HG03571 (cell line): ENCODE results near the gene VAV3.

Source experiments
- ATAC-seq: cut with Tn5 transposase; IDR thresholded peaks from one replicate; pipeline ENCODE4 v1.9.1; 2021; ENCODE audit not compliant: unreplicated experiment

The VAV3 gene

GRCh38 chr1:107545056-107545577, 419.9 kb downstream of the VAV3 start:
- ATAC-seq, result no peak

DNA sequence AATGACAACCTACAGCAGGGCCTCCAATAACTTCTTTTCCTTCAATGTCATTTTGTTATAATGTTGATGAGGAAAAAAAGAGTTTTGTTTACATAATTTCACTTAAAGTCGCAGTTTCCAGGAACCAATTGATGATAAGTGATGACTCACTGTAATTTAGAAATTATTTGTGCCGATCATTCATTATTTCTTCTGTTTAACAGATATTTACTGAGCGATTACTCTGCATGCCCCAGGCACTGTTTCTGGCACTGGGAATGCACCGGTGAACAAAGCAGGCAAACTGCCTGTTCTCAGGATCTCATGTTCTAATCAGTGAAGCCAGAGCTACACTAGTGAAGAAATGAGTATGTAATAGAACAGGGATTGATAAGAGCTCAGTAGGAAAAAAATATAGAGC, 420.7 kb downstream of the VAV3 start:
- no peak for ATAC-seq

- no peak for ATAC-seq
Observed at GRCh38 chr1:107541412-107541811, 423.6 kb downstream of the VAV3 start.

DNA sequence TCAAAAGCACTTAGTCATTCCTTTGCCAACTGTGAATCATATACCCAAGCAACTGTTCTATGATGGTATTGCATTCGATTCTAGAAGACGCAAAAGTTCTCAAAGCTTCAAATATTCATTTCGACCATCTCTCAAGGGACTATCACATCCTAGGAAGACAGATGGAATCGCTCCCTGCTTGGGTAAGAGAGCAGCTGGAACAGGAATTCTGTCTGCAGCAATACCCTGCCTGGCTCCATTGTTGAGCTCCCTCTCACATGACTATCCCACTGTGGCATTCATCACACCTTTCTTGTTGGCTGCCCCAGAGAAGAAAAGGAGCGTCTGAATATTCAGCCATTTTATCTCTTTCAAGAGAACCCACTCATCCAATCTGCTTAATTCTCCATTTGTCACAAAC, 426.5 kb downstream of the VAV3 start:
- no peak for ATAC-seq

- no peak for ATAC-seq
Observed at GRCh38 chr1:107536266-107536665, 428.7 kb downstream of the VAV3 start.

GRCh38 chr1:107535091-107535490, 429.9 kb downstream of the VAV3 start:
- ATAC-seq, result no peak

- no peak for ATAC-seq
Observed at GRCh38 chr1:107534632-107535031, 430.3 kb downstream of the VAV3 start.

GRCh38 chr1:107533436-107533835, 431.5 kb downstream of the VAV3 start:
- ATAC-seq, result no peak

GRCh38 chr1:107532318-107532717, 432.7 kb downstream of the VAV3 start:
- ATAC-seq, result no peak

DNA sequence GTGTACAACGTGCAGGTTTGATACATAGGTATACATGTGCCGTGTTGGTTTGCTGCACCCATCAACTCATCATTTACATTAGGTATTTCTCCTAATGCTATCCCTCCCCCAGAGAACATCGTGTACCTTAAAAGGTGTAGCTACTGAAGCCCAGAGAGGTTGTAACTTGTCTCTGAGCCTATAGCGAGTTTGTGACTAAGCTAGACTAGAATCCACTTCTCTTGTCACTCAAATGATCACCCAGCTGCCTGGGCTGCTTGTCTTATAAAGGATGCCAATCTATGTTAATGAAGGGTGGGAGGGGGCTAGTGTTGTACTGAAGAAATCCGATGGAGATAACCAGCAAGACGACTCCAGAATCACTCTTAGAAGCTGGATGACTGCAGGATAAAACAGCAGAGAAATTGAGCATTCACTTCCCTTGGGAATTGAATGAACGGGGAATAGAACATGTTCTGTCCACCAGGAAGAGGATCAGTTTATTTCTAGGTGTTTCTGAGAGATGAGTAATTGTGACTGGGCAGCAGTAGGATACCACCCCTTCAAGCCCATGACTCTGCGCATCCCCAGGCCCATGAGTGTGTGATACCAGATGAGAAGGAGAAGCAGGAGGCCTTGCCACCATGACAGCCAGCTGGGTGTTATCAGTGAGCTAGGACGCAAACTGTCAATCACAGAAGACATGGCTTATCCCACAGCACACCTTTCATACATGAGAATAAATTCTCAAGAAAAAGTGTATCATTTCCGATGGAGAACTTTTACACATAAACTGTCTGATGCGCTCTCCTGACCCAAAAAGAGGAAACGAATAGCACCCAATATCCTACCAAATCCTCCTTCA, 433.7 kb downstream of the VAV3 start:
- no peak for ATAC-seq

DNA sequence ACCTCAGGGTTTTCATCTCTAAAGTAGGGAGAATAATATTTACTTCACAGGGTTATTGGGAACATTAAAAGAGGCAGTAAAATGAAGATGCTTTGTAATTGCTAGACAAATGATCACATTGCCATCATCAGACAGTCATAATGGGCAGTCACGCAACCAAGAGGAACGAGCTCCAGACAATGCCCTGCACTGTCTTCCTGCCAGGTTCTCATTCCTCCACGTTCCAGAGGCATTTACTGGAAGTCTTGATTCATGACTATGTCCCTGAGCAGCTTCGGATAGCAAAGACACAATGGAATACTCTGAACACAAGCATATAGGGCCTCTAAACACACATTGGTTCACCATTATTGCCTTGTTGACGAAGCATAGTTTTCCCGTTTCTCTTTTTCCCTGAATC, 434.4 kb downstream of the VAV3 start:
- no peak for ATAC-seq

GRCh38 chr1:107529511-107530149, 435.4 kb downstream of the VAV3 start:
- peak; percentile 95 for ATAC-seq

- ATAC-seq, result no peak
Observed at GRCh38 chr1:107526524-107527198, 438.3 kb downstream of the VAV3 start.

- no peak for ATAC-seq
Observed at GRCh38 chr1:107525961-107526360, 439.0 kb downstream of the VAV3 start.

GRCh38 chr1:107525145-107525544, 439.8 kb downstream of the VAV3 start:
- no peak for ATAC-seq

- ATAC-seq, result no peak
Observed at GRCh38 chr1:107524301-107524700, 440.7 kb downstream of the VAV3 start.

DNA sequence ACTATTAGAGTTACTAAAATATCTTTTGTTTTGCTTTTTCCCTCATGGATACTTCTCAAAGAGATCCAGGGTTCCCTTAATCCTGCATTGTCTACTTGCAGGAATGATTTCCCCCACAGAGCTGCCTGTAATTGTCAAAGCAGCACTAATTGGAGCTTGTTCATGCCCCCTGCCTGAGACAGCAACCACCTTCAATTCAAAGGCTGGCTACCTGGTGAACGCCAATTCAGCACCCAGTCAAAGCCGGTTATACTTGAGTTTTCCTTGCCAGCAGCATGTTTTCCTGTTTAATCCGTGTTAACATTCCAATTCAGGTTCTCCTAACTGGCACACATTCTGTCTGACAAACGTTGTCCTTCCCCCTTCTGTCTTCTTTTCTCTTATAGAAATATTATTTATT, 441.2 kb downstream of the VAV3 start:
- ATAC-seq, result no peak

GRCh38 chr1:107523061-107523460, 441.9 kb downstream of the VAV3 start:
- ATAC-seq, result no peak
